HG02943 (cell line): Measurements from ENCODE around the gene IGDCC3.

ENCODE experiments used
- ATAC-seq: cut with Tn5 transposase; IDR thresholded peaks from one replicate; pipeline ENCODE4 v1.9.1; 2021; ENCODE audit warnings: mild to moderate bottlenecking, low read depth, moderate library complexity; ENCODE audit not compliant: unreplicated experiment

IGDCC3 gene

GRCh38 chr15:65304381-65305149 is 73.2 kb downstream of the IGDCC3 start, which contains the start of gene RNU5B-1:
Gene RNU5B-1, plus strand, starts transcription at chr15:65304677.
- ATAC-seq, result peak; percentile 66

- peak; percentile 16 for ATAC-seq
These were observed 74.0 kb downstream of the IGDCC3 start for GRCh38 chr15:65303687-65304380.

GRCh38 chr15:65302061-65302460 is 75.7 kb downstream of the IGDCC3 start:
- ATAC-seq, result no peak

GRCh38 chr15:65300924-65301441 is 76.8 kb downstream of the IGDCC3 start:
- ATAC-seq, result no peak

- ATAC-seq, result no peak
These were observed 79.1 kb downstream of the IGDCC3 start for GRCh38 chr15:65298731-65299130.

GRCh38 chr15:65292938-65293518 is 84.8 kb downstream of the IGDCC3 start:
- ATAC-seq, result no peak

GRCh38 chr15:65290228-65290627 is 87.6 kb downstream of the IGDCC3 start:
- no peak for ATAC-seq

GRCh38 chr15:65289261-65289854 is 88.4 kb downstream of the IGDCC3 start:
- ATAC-seq, result no peak

- ATAC-seq, result no peak
These were observed 90.3 kb downstream of the IGDCC3 start for GRCh38 chr15:65287520-65287855.

- peak; percentile 85 for ATAC-seq
These were observed 90.9 kb downstream of the IGDCC3 start, which contains the start of gene PARP16 for GRCh38 chr15:65286704-65287519. Gene PARP16, minus strand, starts transcription at chr15:65286883. Its CDS starts 457 bp downstream, at chr15:65286426.

- ATAC-seq, result peak; percentile 23
These were observed 91.6 kb downstream of the IGDCC3 start for GRCh38 chr15:65286069-65286703.

GRCh38 chr15:65285291-65286068 is 92.3 kb downstream of the IGDCC3 start:
- ATAC-seq, result no peak

GRCh38 chr15:65278480-65278879 is 99.3 kb downstream of the IGDCC3 start:
- ATAC-seq, result no peak
